RWPE1 (cell line): ENCODE data around the gene BCAS1.

Experiments
- CTCF ChIA-PET: fragments of 350-600 bp; sonication (Branson Sonifier 250); formaldehyde crosslinking; extraction: SDS; loops from one replicate; lab custom pipeline; 2021; lab: Yijun Ruan, JAX
- POLR2A ChIA-PET: fragments of 400-600 bp; formaldehyde crosslinking; extraction: SDS; loops from one replicate; lab custom pipeline; 2020; ENCODE audit warnings: antibody characterized with exemption; ENCODE audit not compliant: low non-redundant PET; lab: Yijun Ruan, JAX
- DNase-seq: peaks from one replicate; pipeline ENCODE4 v3.0.0; 2012; ENCODE audit warnings: low spot score
- H3K27ac ChIP-seq: fragments of 450-650 bp; 2 replicates; pipeline ENCODE4 v1.5.1; 2017
- TF ChIP-seq, protein P1 (sequence below): fragments of 450-650 bp; conservative IDR thresholded peaks from 2 replicates; pipeline ENCODE4 v1.5.1; 2017; ENCODE audit warnings: low read depth, mild to moderate bottlenecking

The BCAS1 gene

GRCh38 chr20:53903652-53903987 is 166.8 kb downstream of the BCAS1 start:
- ChIA-PET POLR2A (no interaction called here), CTCF (no interaction called here)
- peak overlapping the region; percentile 73 for H3K27ac ChIP-seq
- TF ChIP-seq, protein P1, sequence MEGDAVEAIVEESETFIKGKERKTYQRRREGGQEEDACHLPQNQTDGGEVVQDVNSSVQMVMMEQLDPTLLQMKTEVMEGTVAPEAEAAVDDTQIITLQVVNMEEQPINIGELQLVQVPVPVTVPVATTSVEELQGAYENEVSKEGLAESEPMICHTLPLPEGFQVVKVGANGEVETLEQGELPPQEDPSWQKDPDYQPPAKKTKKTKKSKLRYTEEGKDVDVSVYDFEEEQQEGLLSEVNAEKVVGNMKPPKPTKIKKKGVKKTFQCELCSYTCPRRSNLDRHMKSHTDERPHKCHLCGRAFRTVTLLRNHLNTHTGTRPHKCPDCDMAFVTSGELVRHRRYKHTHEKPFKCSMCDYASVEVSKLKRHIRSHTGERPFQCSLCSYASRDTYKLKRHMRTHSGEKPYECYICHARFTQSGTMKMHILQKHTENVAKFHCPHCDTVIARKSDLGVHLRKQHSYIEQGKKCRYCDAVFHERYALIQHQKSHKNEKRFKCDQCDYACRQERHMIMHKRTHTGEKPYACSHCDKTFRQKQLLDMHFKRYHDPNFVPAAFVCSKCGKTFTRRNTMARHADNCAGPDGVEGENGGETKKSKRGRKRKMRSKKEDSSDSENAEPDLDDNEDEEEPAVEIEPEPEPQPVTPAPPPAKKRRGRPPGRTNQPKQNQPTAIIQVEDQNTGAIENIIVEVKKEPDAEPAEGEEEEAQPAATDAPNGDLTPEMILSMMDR = no peak
- DNase-seq = peak; percentile 36

DNA sequence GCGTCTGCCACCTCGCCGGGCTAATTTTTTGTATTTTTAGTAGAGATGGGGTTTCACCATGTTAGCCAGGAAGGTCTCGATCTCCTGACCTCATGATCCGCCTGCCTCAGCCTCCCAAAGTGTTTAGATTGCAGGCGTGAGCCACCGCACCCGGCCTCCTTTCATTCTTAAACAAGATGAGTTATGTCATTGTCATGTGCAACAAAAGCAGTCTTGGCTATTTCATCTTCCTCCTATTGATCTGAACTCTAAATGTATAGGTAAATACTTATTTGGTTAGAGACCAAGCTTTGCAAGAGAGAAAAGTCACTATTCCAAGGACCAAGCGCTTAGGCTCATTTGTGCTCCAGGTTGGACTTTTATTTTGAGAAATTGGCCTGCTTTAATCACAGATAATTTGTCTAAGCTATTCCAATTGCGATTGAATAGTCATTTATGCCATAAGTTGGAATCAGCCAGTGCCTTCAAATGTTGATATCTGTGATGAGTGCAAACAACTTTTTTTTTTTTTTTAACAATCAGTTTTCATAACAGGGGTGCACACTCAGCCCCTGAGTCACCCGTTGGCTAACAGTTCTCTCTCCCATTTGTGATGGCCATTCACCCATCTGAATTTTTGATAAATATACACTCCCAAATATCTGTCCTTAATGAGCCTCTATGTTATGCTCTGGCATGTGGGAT is 167.3 kb downstream of the BCAS1 start:
- peak overlapping the region; percentile 82 for H3K27ac ChIP-seq
- CTCF ChIA-PET = interaction anchor here (0.6 to 0.7 kb wide), 2 partner anchors 36 to 1538 kb away, joined by 3 to 7 read pairs; no protein-coding TSS in a partner anchor
- POLR2A ChIA-PET = no interaction called here
- TF ChIP-seq, protein P1 = no peak
- DNase-seq = peak; percentile 34

- TF ChIP-seq, protein P1 = no peak
- no peak for DNase-seq
- CTCF ChIA-PET = interaction anchor here (0.5 to 1.3 kb wide), 4 partner anchors 31 to 148 kb away, joined by 3 to 4 read pairs (median 4); no protein-coding TSS in a partner anchor
- H3K27ac ChIP-seq = peak overlapping the region; percentile 82
- POLR2A ChIA-PET = interaction anchor here (0.5 kb wide), 1 partner anchor 88 kb away, joined by 3 read pairs; no protein-coding TSS in a partner anchor
Measured at GRCh38 chr20:53901497-53902096, 168.8 kb downstream of the BCAS1 start.

GRCh38 chr20:53901064-53901463 is 169.3 kb downstream of the BCAS1 start:
- TF ChIP-seq, protein P1 = no peak
- peak overlapping the region; percentile 10; the same call in 1 of the 2 replicates for H3K27ac ChIP-seq
- ChIA-PET CTCF (interaction anchor here (0.6 to 1.3 kb wide), 4 partner anchors 22 to 148 kb away, joined by 3 to 4 read pairs (median 4); no protein-coding TSS in a partner anchor), POLR2A (interaction anchor here (0.6 kb wide), 1 partner anchor 39 kb away, joined by 3 read pairs; no protein-coding TSS in a partner anchor)
- DNase-seq = peak; percentile 56

- TF ChIP-seq, protein P1 = no peak
- peak; percentile 78 for DNase-seq
- no peak overlapping the region; the same call in 1 of the 2 replicates for H3K27ac ChIP-seq
- POLR2A ChIA-PET = interaction anchor here (0.6 kb wide), 1 partner anchor 39 kb away, joined by 3 read pairs; no protein-coding TSS in a partner anchor
- CTCF ChIA-PET = interaction anchor here (0.6 to 1.6 kb wide), 3 partner anchors 22 to 321 kb away, joined by 3 to 5 read pairs (median 4); no protein-coding TSS in a partner anchor
Measured at GRCh38 chr20:53900380-53900999, 169.9 kb downstream of the BCAS1 start.
